ENCODE results near the gene RANGRF.

Gene RANGRF, protein sequence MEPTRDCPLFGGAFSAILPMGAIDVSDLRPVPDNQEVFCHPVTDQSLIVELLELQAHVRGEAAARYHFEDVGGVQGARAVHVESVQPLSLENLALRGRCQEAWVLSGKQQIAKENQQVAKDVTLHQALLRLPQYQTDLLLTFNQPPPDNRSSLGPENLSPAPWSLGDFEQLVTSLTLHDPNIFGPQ

DNA sequence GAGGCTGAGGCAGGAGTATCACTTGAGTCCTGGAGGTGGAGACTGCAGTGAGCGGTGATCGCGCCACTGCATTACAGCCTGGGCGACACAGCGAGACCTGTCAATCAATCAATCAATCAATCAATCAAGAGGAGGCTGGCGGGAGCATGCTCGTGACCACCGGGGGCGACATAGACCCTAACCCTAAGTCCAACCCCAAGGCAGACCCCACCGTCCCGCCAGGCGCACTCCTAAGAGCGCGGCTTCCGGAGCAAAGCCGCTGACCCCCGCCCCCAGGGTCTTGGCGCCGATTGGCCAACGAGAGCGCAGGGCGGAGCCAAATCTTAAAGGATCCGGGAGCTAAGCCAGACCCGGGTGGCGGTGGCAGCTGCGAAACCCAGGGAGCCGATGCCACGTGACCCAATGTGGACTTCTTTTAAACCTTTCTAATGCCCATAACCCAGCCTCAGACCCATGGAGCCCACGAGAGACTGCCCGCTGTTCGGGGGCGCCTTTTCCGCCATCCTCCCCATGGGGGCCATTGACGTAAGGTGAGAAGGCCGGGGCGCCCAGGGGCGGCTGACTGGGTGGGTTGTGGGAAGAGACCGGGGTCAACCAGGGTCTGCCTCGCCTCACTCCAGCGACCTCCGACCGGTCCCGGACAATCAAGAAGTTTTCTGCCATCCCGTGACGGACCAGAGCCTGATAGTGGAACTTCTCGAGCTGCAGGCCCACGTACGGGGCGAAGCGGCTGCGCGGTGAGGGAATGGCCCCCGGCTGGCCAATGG lies at the start of gene RANGRF:
RANGRF (plus strand) TSS at position 335 of the 767 bp plus-strand sequence; CDS start at position 454, 119 bp downstream.
- peaks cover 8% of the 10 kb centered on the region; the same call in 1 of the 2 replicates for H3K79me2 ChIP-seq (ENCODE audit: low read length)
- TF ChIP-seq EZH2phosphoT487 (IDR thresholded peaks at IDR 0.05; ENCODE audit: low read depth) = no peak
- TF ChIP-seq, protein P1, sequence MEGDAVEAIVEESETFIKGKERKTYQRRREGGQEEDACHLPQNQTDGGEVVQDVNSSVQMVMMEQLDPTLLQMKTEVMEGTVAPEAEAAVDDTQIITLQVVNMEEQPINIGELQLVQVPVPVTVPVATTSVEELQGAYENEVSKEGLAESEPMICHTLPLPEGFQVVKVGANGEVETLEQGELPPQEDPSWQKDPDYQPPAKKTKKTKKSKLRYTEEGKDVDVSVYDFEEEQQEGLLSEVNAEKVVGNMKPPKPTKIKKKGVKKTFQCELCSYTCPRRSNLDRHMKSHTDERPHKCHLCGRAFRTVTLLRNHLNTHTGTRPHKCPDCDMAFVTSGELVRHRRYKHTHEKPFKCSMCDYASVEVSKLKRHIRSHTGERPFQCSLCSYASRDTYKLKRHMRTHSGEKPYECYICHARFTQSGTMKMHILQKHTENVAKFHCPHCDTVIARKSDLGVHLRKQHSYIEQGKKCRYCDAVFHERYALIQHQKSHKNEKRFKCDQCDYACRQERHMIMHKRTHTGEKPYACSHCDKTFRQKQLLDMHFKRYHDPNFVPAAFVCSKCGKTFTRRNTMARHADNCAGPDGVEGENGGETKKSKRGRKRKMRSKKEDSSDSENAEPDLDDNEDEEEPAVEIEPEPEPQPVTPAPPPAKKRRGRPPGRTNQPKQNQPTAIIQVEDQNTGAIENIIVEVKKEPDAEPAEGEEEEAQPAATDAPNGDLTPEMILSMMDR (IDR thresholded peaks at IDR 0.05; ENCODE audit: low read depth, low read length) = no peak
- peak within 1 kb of the TSS; percentile 99 for H3K4me2 ChIP-seq (ENCODE audit: low read length)
- no peaks in the 10 kb centered on the region for H4K20me1 ChIP-seq (ENCODE audit: insufficient read depth, low read length)
- peak within 1 kb of the TSS; percentile 95 for H2AFZ ChIP-seq (ENCODE audit: low read depth, low read length)
- peak within 1 kb of the TSS; percentile 73 for H3K27ac ChIP-seq (ENCODE audit: low read length)
- H3K4me3 ChIP-seq (ENCODE audit: low read length) = peak within 1 kb of the TSS; percentile 99
- H3K9me3 ChIP-seq (ENCODE audit: insufficient read depth, low read length) = no peaks in the 10 kb centered on the region
- peaks cover 18% of the 10 kb centered on the region for H3K4me1 ChIP-seq (ENCODE audit: low read length)
- no peaks in the 10 kb centered on the region for H3K27me3 ChIP-seq (ENCODE audit: low read depth, low read length)
- H3K36me3 ChIP-seq (replicated peaks; ENCODE audit: low read depth, low read length) = no peaks in the 10 kb centered on the region
- H3K9ac ChIP-seq (ENCODE audit: low read length) = peak within 1 kb of the TSS; percentile 95

DNA sequence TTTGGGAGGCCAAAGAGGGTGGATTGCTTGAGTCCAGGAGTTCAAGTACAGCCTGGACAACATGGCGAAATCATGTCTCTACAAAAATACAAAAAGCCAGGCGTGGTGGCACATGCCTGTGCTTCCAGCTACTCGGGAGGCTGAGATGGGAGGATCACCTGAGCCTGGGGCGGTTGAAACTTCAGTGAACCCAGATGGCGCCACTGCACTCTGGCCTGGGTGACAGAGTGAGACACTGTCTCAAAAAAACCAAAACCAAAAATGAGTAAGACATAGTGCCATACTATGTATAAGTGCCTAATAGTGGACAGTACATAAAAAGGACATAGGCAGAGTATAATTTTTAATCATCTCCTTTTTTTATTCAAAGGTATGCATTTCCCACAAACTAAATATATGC lies 44.6 kb upstream of the RANGRF start:
- no peak overlapping the region for H3K9ac ChIP-seq (ENCODE audit: low read length)
- H2AFZ ChIP-seq (ENCODE audit: low read depth, low read length) = no peak overlapping the region
- H3K4me3 ChIP-seq (ENCODE audit: low read length) = no peak overlapping the region
- H4K20me1 ChIP-seq (ENCODE audit: insufficient read depth, low read length) = no peaks in the 10 kb centered on the region
- H3K4me1 ChIP-seq (ENCODE audit: low read length) = no peaks in the 10 kb centered on the region
- peaks cover 11% of the 10 kb centered on the region for H3K36me3 ChIP-seq (replicated peaks; ENCODE audit: low read depth, low read length)
- H3K27me3 ChIP-seq (ENCODE audit: low read depth, low read length) = no peaks in the 10 kb centered on the region
- peaks cover 30% of the 10 kb centered on the region for H3K79me2 ChIP-seq (ENCODE audit: low read length)
- H3K4me2 ChIP-seq (ENCODE audit: low read length) = no peak overlapping the region
- H3K9me3 ChIP-seq (ENCODE audit: insufficient read depth, low read length) = no peaks in the 10 kb centered on the region
- H3K27ac ChIP-seq (ENCODE audit: low read length) = no peak overlapping the region
- no peak for TF ChIP-seq EZH2phosphoT487 (IDR thresholded peaks at IDR 0.05; ENCODE audit: low read depth)
- TF ChIP-seq, protein P1 (IDR thresholded peaks at IDR 0.05; ENCODE audit: low read depth, low read length) = no peak

DNA sequence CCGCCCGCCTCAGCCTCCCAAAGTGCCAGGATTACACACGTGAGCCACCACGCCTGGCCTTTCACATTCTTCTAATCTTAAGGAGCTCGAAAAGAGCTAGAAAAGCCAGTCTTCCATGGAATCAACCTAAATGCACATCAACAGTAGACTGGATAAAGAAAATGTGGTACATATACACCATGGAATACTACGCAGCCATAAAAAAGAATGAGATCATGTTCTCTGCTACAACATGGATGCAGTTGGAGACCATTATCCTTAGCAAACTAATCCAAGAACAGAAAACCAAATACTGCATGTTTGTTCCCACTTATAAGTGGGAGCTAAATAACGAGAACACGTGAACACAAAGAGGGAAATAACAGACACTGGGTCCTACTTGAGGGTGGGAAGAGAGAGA lies 43.7 kb upstream of the RANGRF start:
- H3K36me3 ChIP-seq (replicated peaks; ENCODE audit: low read depth, low read length) = peaks cover 8% of the 10 kb centered on the region
- no peak overlapping the region for H3K27ac ChIP-seq (ENCODE audit: low read length)
- no peaks in the 10 kb centered on the region for H3K9me3 ChIP-seq (ENCODE audit: insufficient read depth, low read length)
- no peak overlapping the region for H2AFZ ChIP-seq (ENCODE audit: low read depth, low read length)
- peaks cover 36% of the 10 kb centered on the region for H3K79me2 ChIP-seq (ENCODE audit: low read length)
- no peak overlapping the region for H3K9ac ChIP-seq (ENCODE audit: low read length)
- no peaks in the 10 kb centered on the region for H3K27me3 ChIP-seq (ENCODE audit: low read depth, low read length)
- no peaks in the 10 kb centered on the region for H3K4me1 ChIP-seq (ENCODE audit: low read length)
- TF ChIP-seq, protein P1 (IDR thresholded peaks at IDR 0.05; ENCODE audit: low read depth, low read length) = no peak
- TF ChIP-seq EZH2phosphoT487 (IDR thresholded peaks at IDR 0.05; ENCODE audit: low read depth) = no peak
- no peaks in the 10 kb centered on the region for H4K20me1 ChIP-seq (ENCODE audit: insufficient read depth, low read length)
- H3K4me3 ChIP-seq (ENCODE audit: low read length) = no peak overlapping the region
- H3K4me2 ChIP-seq (ENCODE audit: low read length) = no peak overlapping the region

Measured in OCI-LY3 (cell line).